Nephron progenitor cell (in vitro differentiated cells): ENCODE data around the gene SNAP91.

Experiments used
- DNase-seq: peaks from one replicate; pipeline ENCODE4 v3.0.0; 2021
- H3K27ac Mint-ChIP-seq: 2 replicates; pipeline ENCODE4 v1.8.0; 2021; ENCODE audit warnings: mild to moderate bottlenecking, moderate library complexity, mixed read lengths
- H3K27me3 Mint-ChIP-seq: 2 replicates; pipeline ENCODE4 v1.8.0; 2021; ENCODE audit warnings: mild to moderate bottlenecking, low read depth, mixed read lengths; ENCODE audit not compliant: poor library complexity
- H3K36me3 Mint-ChIP-seq: 2 replicates; pipeline ENCODE4 v1.8.0; 2021; ENCODE audit warnings: low read depth, mixed read lengths
- H3K4me1 Mint-ChIP-seq: 2 replicates; pipeline ENCODE4 v1.8.0; 2021; ENCODE audit warnings: mixed read lengths
- H3K4me3 Mint-ChIP-seq: 2 replicates; pipeline ENCODE4 v1.8.0; 2021; ENCODE audit warnings: mild to moderate bottlenecking, moderate library complexity, mixed read lengths
- H3K9me3 Mint-ChIP-seq: 2 replicates; pipeline ENCODE4 v1.8.0; 2021; ENCODE audit warnings: mild to moderate bottlenecking, moderate library complexity, mixed read lengths
- CTCF ChIP-seq: fragments of 200-600 bp; sonication (generic); IDR thresholded peaks from 2 replicates; pipeline ENCODE4 v1.5.0; 2021; ENCODE audit warnings: antibody characterized with exemption

The SNAP91 gene

GRCh38 chr6:83709748-83710050 lies 798 bp upstream of the SNAP91 start:
- H3K27ac Mint-ChIP-seq, result no peak overlapping the region
- H3K36me3 Mint-ChIP-seq, result no peaks in the 10 kb centered on the region
- peak overlapping the region; percentile 89 for H3K4me3 Mint-ChIP-seq
- no peak for TF ChIP-seq CTCF
- peaks cover 68% of the 10 kb centered on the region for H3K27me3 Mint-ChIP-seq
- peaks cover 4% of the 10 kb centered on the region for H3K4me1 Mint-ChIP-seq
- no peak for DNase-seq
- peaks cover 20% of the 10 kb centered on the region for H3K9me3 Mint-ChIP-seq

- TF ChIP-seq CTCF, result no peak
- H3K4me1 Mint-ChIP-seq, result peaks cover 4% of the 10 kb centered on the region
- H3K4me3 Mint-ChIP-seq, result peak overlapping the region; percentile 89
- H3K27me3 Mint-ChIP-seq, result peaks cover 79% of the 10 kb centered on the region
- no peak overlapping the region for H3K27ac Mint-ChIP-seq
- no peaks in the 10 kb centered on the region for H3K36me3 Mint-ChIP-seq
- DNase-seq, result peak; percentile 67
- peaks cover 20% of the 10 kb centered on the region for H3K9me3 Mint-ChIP-seq
Measured at GRCh38 chr6:83708546-83708969, 343 bp downstream of the SNAP91 start.

- DNase-seq, result peak; percentile 45
- H3K4me3 Mint-ChIP-seq, result peak overlapping the region; percentile 86
- peaks cover 4% of the 10 kb centered on the region for H3K4me1 Mint-ChIP-seq
- H3K36me3 Mint-ChIP-seq, result no peaks in the 10 kb centered on the region
- no peak overlapping the region for H3K27ac Mint-ChIP-seq
- peaks cover 20% of the 10 kb centered on the region for H3K9me3 Mint-ChIP-seq
- no peak for TF ChIP-seq CTCF
- H3K27me3 Mint-ChIP-seq, result peaks cover 82% of the 10 kb centered on the region
Measured at GRCh38 chr6:83707829-83708545, 914 bp downstream of the SNAP91 start.

GRCh38 chr6:83702749-83703148 lies 6.2 kb downstream of the SNAP91 start:
- H3K36me3 Mint-ChIP-seq, result no peaks in the 10 kb centered on the region
- TF ChIP-seq CTCF, result no peak
- no peak overlapping the region for H3K4me3 Mint-ChIP-seq
- no peaks in the 10 kb centered on the region for H3K4me1 Mint-ChIP-seq
- H3K27ac Mint-ChIP-seq, result no peak overlapping the region
- H3K9me3 Mint-ChIP-seq, result no peaks in the 10 kb centered on the region
- H3K27me3 Mint-ChIP-seq, result peaks cover 69% of the 10 kb centered on the region
- no peak for DNase-seq

GRCh38 chr6:83702077-83702476 lies 6.8 kb downstream of the SNAP91 start:
- DNase-seq, result no peak
- H3K4me3 Mint-ChIP-seq, result no peak overlapping the region
- H3K36me3 Mint-ChIP-seq, result no peaks in the 10 kb centered on the region
- no peaks in the 10 kb centered on the region for H3K9me3 Mint-ChIP-seq
- H3K27ac Mint-ChIP-seq, result no peak overlapping the region
- peaks cover 62% of the 10 kb centered on the region for H3K27me3 Mint-ChIP-seq
- H3K4me1 Mint-ChIP-seq, result no peaks in the 10 kb centered on the region
- TF ChIP-seq CTCF, result no peak

GRCh38 chr6:83696674-83697073 lies 12.2 kb downstream of the SNAP91 start:
- TF ChIP-seq CTCF, result no peak
- Mint-ChIP-seq H3K36me3 (no peaks in the 10 kb centered on the region), H3K27ac (peak overlapping the region; percentile 13)

More at GRCh38 chr6:83696674-83697073, 12.2 kb downstream of the SNAP91 start:
- Mint-ChIP-seq H3K4me1 (no peaks in the 10 kb centered on the region), H3K9me3 (no peaks in the 10 kb centered on the region), H3K4me3 (no peak overlapping the region), H3K27me3 (peaks cover 18% of the 10 kb centered on the region)
- no peak for DNase-seq
